K562 treated with DMSO at 1 percent for 4 hours (cell line): ENCODE data around the gene RPS8. TPM values are rescaled to one million over a fixed set of nuclear protein-coding genes. Genes with fewer than 3 reads are reported as not detected.

Experiments
- total RNA-seq: library from RNA; unstranded; fragments of 300-600 nt; gene quantifications from 2 replicates; pipeline ENCODE4 v1.2.3, GENCODE V29; 2022; ENCODE audit not compliant: insufficient read depth

RPS8 gene
- total RNA-seq: 6,154 and 6,462 TPM in 2 replicates

GRCh38 chr1:44775078-44775929 lies at the start of gene RPS8:
RPS8 (plus strand) TSS chr1:44775540; CDS start chr1:44775597, 57 bp downstream.

GRCh38 chr1:44730741-44731512 lies 44.4 kb upstream of the RPS8 start, which contains the start of gene RNU5D-1:
RNU5D-1 (minus strand) TSS chr1:44731170.

GRCh38 chr1:44739307-44740178 lies 35.8 kb upstream of the RPS8 start, which contains the start of gene KIF2C:
KIF2C (plus strand) TSS chr1:44739837; CDS start chr1:44739933, 96 bp downstream.

GRCh38 chr1:44788120-44788860 lies 12.9 kb downstream of the RPS8 start, which contains the start of gene BEST4:
BEST4 (minus strand) TSS chr1:44788170; CDS start chr1:44787705, 465 bp downstream.

GRCh38 chr1:44799770-44800584 lies 24.6 kb downstream of the RPS8 start, which contains the start of gene PLK3:
PLK3 (plus strand) TSS chr1:44800377; CDS start chr1:44800464, 87 bp downstream.

GRCh38 chr1:44806704-44807363 lies 31.5 kb downstream of the RPS8 start, which contains the start of gene DYNLT4:
DYNLT4 (minus strand) TSS chr1:44807351; CDS start chr1:44806668, 683 bp downstream.

GRCh38 chr1:44808063-44808937 lies 33.0 kb downstream of the RPS8 start, which contains the start of gene BTBD19:
BTBD19 (plus strand) TSS chr1:44808523; CDS start chr1:44808821, 298 bp downstream.

Other genes with a start within 250 kb of the RPS8 start
- 5.6 and 8.5 TPM in 2 replicates for gene TMEM53, start 101.1 kb upstream of the RPS8 start, total RNA-seq
- gene ARMH1, start 100.8 kb upstream of the RPS8 start, total RNA-seq: not detected in 2 replicates
- not detected in 2 replicates for gene RNU5D-1, start 44.4 kb upstream of the RPS8 start, total RNA-seq
- 149 and 154 TPM in 2 replicates for gene KIF2C, start 35.7 kb upstream of the RPS8 start, total RNA-seq
- not detected in 2 replicates for gene BEST4, start 12.6 kb downstream of the RPS8 start, total RNA-seq
- 7.7 and 11.0 TPM in 2 replicates for gene PLK3, start 24.8 kb downstream of the RPS8 start, total RNA-seq
- 1.8 TPM in 1 of 2 replicates, not detected in the other for gene DYNLT4, start 31.8 kb downstream of the RPS8 start, total RNA-seq
- 2.2 TPM in 1 of 2 replicates, not detected in the other for gene BTBD19, start 33.0 kb downstream of the RPS8 start, total RNA-seq
- 0.55 and 1.5 TPM in 2 replicates for gene PTCH2, start 67.7 kb downstream of the RPS8 start, total RNA-seq
- 48.2 and 58.2 TPM in 2 replicates for gene EIF2B3, start 211.1 kb downstream of the RPS8 start, total RNA-seq
- 44.1 and 48.2 TPM in 2 replicates for gene HECTD3, start 235.8 kb downstream of the RPS8 start, total RNA-seq
- 401 and 435 TPM in 2 replicates for gene UROD, start 236.7 kb downstream of the RPS8 start, total RNA-seq